Spleen (tissue), 11 donors: ENCODE measurements around the gene STYK1. TPM values are rescaled to one million over a fixed set of nuclear protein-coding genes. Genes with fewer than 3 reads are reported as not detected.
"Not testable (repeated sequence)": the region's sequence is repeated elsewhere in the genome, so short reads cannot be mapped to it uniquely, and the experiment has no call there.

Source experiments
- DNase-seq: peaks from one replicate; pipeline ENCODE4 v3.0.0-alpha.2; 2020
- H3K27ac ChIP-seq, 8 donors: fragments of 200-600 bp; sonication (generic) in 7 of 8; 1 replicate in 4 of 8; 2 replicates in 4 of 8; pipeline versions ENCODE4 v1.5.0 to v1.8.0; 2016 to 2021; ENCODE audit warnings: inconsistent platforms in 4 of 8, mild to moderate bottlenecking in 4 of 8, moderate library complexity in 1 of 8
- H3K27me3 ChIP-seq, 7 donors: fragments of 200-600 bp; sonication (generic) in 6 of 7; replicated peaks in 1 of 7; 1 replicate in 4 of 7; 2 replicates in 3 of 7; pipeline versions ENCODE4 v1.5.0 to v1.8.0; 2016 to 2021; ENCODE audit warnings: inconsistent platforms in 3 of 7, mild to moderate bottlenecking in 1 of 7
- H3K36me3 ChIP-seq, 6 donors: fragments of 200-600 bp; sonication (generic) in 5 of 6; 1 replicate in 4 of 6; 2 replicates in 2 of 6; pipeline versions ENCODE4 v1.5.0 to v1.8.0; 2016 to 2021; ENCODE audit warnings: inconsistent platforms in 2 of 6
- H3K4me1 ChIP-seq, 6 donors: fragments of 200-600 bp; sonication (generic) in 5 of 6; 1 replicate in 3 of 6; 2 replicates in 3 of 6; pipeline versions ENCODE4 v1.5.0 to v1.8.0; 2016 to 2021; ENCODE audit warnings: inconsistent platforms in 3 of 6
- H3K4me3 ChIP-seq, 8 donors: fragments of 200-600 bp; sonication (generic) in 7 of 8; 1 replicate in 4 of 8; 2 replicates in 4 of 8; pipeline versions ENCODE4 v1.5.0 to v1.8.0; 2016 to 2021; ENCODE audit warnings: inconsistent platforms in 4 of 8, mild to moderate bottlenecking in 4 of 8, moderate library complexity in 2 of 8
- H3K9me3 ChIP-seq, 8 donors: fragments of 200-600 bp; sonication (generic) in 7 of 8; 1 replicate in 4 of 8; 2 replicates in 4 of 8; pipeline versions ENCODE4 v1.5.0 to v1.8.0; 2016 to 2021; ENCODE audit warnings: inconsistent platforms in 4 of 8
- CTCF ChIP-seq, 11 experiments: fragments of 200-600 bp in 7 of 11; fragments of 450-650 bp in 4 of 11; sonication (generic) in 4 of 11; IDR thresholded peaks in 8 of 11; conservative IDR thresholded peaks in 3 of 11; 1 replicate in 7 of 11; 2 replicates in 4 of 11; pipeline versions ENCODE4 v1.4.0 to v1.8.0; 2016 to 2021; ENCODE audit warnings: antibody characterized with exemption in 11 of 11, inconsistent platforms in 4 of 11, mild to moderate bottlenecking in 1 of 11
- POLR2A ChIP-seq, 3 donors: fragments of 450-650 bp; IDR thresholded peaks; one replicate each; pipeline ENCODE4 v1.5.1; 2017; ENCODE audit warnings: antibody characterized with exemption in 3 of 3, mild to moderate bottlenecking in 1 of 3
- POLR2AphosphoS5 ChIP-seq, 3 donors: sonication (generic); formaldehyde crosslinking; IDR thresholded peaks; one replicate each; pipeline ENCODE4 v1.5.1; 2017; ENCODE audit warnings: antibody characterized with exemption in 3 of 3
- WGBS, 5 donors: extraction: QIAGEN DNeasy Blood & Tissue Kit in 3 of 5; methylation state at CpG; one replicate each; pipeline versions ENCODE4 v1.1.5 to v1.1.7; 2013 to 2018; 5-methylcytosine and 5-hydroxymethylcytosine counted together
- intact Hi-C: fragments of 100-400 bp; cut with DNase I; formaldehyde crosslinking; loops from one replicate; pipeline ENCODE4 v1.15.0; 2023; ENCODE audit warnings: low total_unique reads
- polyA plus RNA-seq, 3 donors: library from polyadenylated mRNA; stranded (reverse); fragments of 200-250 nt; gene quantifications; one replicate each; pipeline ENCODE4 v1.2.1, GENCODE V29; 2013
- total RNA-seq, 7 donors: library from RNA; depleted of rRNA in 3 of 7; stranded (reverse); fragments of >200 nt in 3 of 7; fragmentation: NEBNext Ultra II Directional in 4 of 7; extraction: Animal tissue kit (Norgen Biotek cat#: 25700) in 4 of 7; gene quantifications; one replicate each; pipeline versions ENCODE4 v1.1.0 to v1.2.1, GENCODE V29; 2016 to 2021
- donor health status: healthy with polysubstance abuse.
- donor health status: DM: no; HTN: no; CAD: no; lungs with moderate emphysema.
- donor health status: DM: no; HTN: no; CAD: no.
- donor health status: Bipolar disorder and iron deficiency.
- donor health status: healthy.
- donor health status: DM: no; HTN: no; CAD: no.
- donor health status: DM: yes; HTN: yes; CAD: no.

Gene STYK1
- total and polyA plus RNA-seq, 10 donors, result 0.17 to 2.4 (median 0.77) TPM

- intact Hi-C loops, result no loop called here
- H3K27me3 ChIP-seq, result no peaks in the 10 kb centered on the region
Observed at GRCh38 chr12:10584415-10584814, 89.4 kb downstream of the STYK1 start.

GRCh38 chr12:10582704-10583103 is 91.1 kb downstream of the STYK1 start:
- Histone ChIP-seq H3K4me1 (no peaks in the 10 kb centered on the region), H3K36me3 (peaks cover 0 to 22% (median 3%) of the 10 kb centered on the region in 6 donors), H3K9me3 (peaks cover 0 to 19% (median 6%) of the 10 kb centered on the region in 8 donors), H3K27ac (no peak overlapping the region), H3K4me3 (no peak overlapping the region), H3K27me3 (no peaks in the 10 kb centered on the region)
- 82 to 94% (median 88%) methylated on average over 3 of the region's 3 CpGs for WGBS, 5 donors
- no peak for TF ChIP-seq POLR2AphosphoS5 (IDR thresholded peaks at IDR 0.05)
- intact Hi-C loops, result no loop called here
- DNase-seq, result no peak

More at GRCh38 chr12:10584415-10584814, 89.4 kb downstream of the STYK1 start:
- TF ChIP-seq POLR2AphosphoS5 (IDR thresholded peaks at IDR 0.05) (no peak), POLR2A (IDR thresholded peaks at IDR 0.05) (no peak), CTCF (IDR thresholded peaks at IDR 0.05 in 8 of 11, conservative IDR thresholded peaks at IDR 0.05 in 3 of 11) (no peak)
- no peak overlapping the region for H3K4me3 ChIP-seq
- no peaks in the 10 kb centered on the region for H3K4me1 ChIP-seq
- DNase-seq, result no peak
- peaks cover 0 to 19% (median 6%) of the 10 kb centered on the region in 8 donors for H3K9me3 ChIP-seq
- H3K27ac ChIP-seq, result no peak overlapping the region
- WGBS, 5 donors, result 84 to 94% (median 89%) methylated on average over 1 of the region's 1 CpG
- H3K36me3 ChIP-seq, result peaks cover 0 to 32% (median 3%) of the 10 kb centered on the region in 6 donors

- peaks cover 0 to 19% (median 6%) of the 10 kb centered on the region in 8 donors for H3K9me3 ChIP-seq
- H3K4me3 ChIP-seq, H3K4me1 ChIP-seq, H3K27ac ChIP-seq, intact Hi-C loops, DNase-seq, H3K27me3 ChIP-seq: not testable (repeated sequence)
- WGBS, 5 donors, result 80 to 100% (median 94%) methylated on average over 3 of the region's 3 CpGs
- peaks cover 0 to 18% (median 3%) of the 10 kb centered on the region in 6 donors for H3K36me3 ChIP-seq
Observed at GRCh38 chr12:10582133-10582532, 91.7 kb downstream of the STYK1 start.

GRCh38 chr12:10574307-10574706 is 99.5 kb downstream of the STYK1 start:
- Histone ChIP-seq H3K4me1 (no peaks in the 10 kb centered on the region), H3K27me3 (no peaks in the 10 kb centered on the region), H3K27ac (no peak overlapping the region), H3K4me3 (no peak overlapping the region), H3K9me3 (no peaks in the 10 kb centered on the region), H3K36me3 (no peaks in the 10 kb centered on the region)
- no peak for TF ChIP-seq POLR2A (IDR thresholded peaks at IDR 0.05)
- TF ChIP-seq POLR2AphosphoS5 (IDR thresholded peaks at IDR 0.05), result no peak
- TF ChIP-seq CTCF (IDR thresholded peaks at IDR 0.05 in 8 of 11, conservative IDR thresholded peaks at IDR 0.05 in 3 of 11), result no peak
- intact Hi-C loops, result no loop called here
- no peak for DNase-seq
- 80 to 90% (median 84%) methylated on average over 2 of the region's 2 CpGs for WGBS, 5 donors

GRCh38 chr12:10572021-10572490 is 101.8 kb downstream of the STYK1 start:
- H3K36me3 ChIP-seq, H3K9me3 ChIP-seq, intact Hi-C loops, DNase-seq, H3K4me3 ChIP-seq, H3K27me3 ChIP-seq, H3K27ac ChIP-seq, H3K4me1 ChIP-seq: not testable (repeated sequence)
- 66 to 89% (median 77%) methylated on average over 3 of the region's 3 CpGs for WGBS, 5 donors

GRCh38 chr12:10571141-10571540 is 102.7 kb downstream of the STYK1 start:
- no peak overlapping the region for H3K27ac ChIP-seq
- 85 to 96% (median 91%) methylated on average over 11 of the region's 11 CpGs for WGBS, 5 donors
- H3K27me3 ChIP-seq, result no peaks in the 10 kb centered on the region
- intact Hi-C loops, result no loop called here
- H3K4me3 ChIP-seq, result no peak overlapping the region
- no peaks in the 10 kb centered on the region for H3K4me1 ChIP-seq
- H3K36me3 ChIP-seq, result no peaks in the 10 kb centered on the region
- no peak for DNase-seq
- TF ChIP-seq POLR2A (IDR thresholded peaks at IDR 0.05) (no peak), POLR2AphosphoS5 (IDR thresholded peaks at IDR 0.05) (no peak), CTCF (IDR thresholded peaks at IDR 0.05 in 8 of 11, conservative IDR thresholded peaks at IDR 0.05 in 3 of 11) (no peak)
- no peaks in the 10 kb centered on the region for H3K9me3 ChIP-seq
